Common myeloid progenitor, CD34-positive (primary cell): ENCODE data around the gene PPFIA3. TPM values are rescaled to one million over a fixed set of nuclear protein-coding genes. Genes with fewer than 3 reads are reported as not detected.
"Not testable (repeated sequence)": the region's sequence is repeated elsewhere in the genome, so short reads cannot be mapped to it uniquely, and the experiment has no call there.

Experiments used
- CTCF ChIA-PET: fragments of 350-600 bp; sonication (Branson Sonifier 250); formaldehyde crosslinking; loops from one replicate; lab custom pipeline; 2021; ENCODE audit warnings: antibody characterized with exemption; lab: Charles Lee
- POLR2A ChIA-PET: fragments of 350-600 bp; sonication (Branson Sonifier 250); formaldehyde crosslinking; loops from one replicate; lab custom pipeline; 2021; ENCODE audit warnings: antibody characterized with exemption; lab: Charles Lee
- DNase-seq, 3 donors: peaks; one replicate each; pipeline versions ENCODE4 v3.0.0 to v3.0.0-alpha.2; 2013
- H3K27ac ChIP-seq, 2 experiments: 1 replicate in 1 of 2; 2 replicates in 1 of 2; pipeline ENCODE4 v1.7.0; 2013; ENCODE audit warnings: inconsistent platforms in 2 of 2, low read length in 2 of 2, mild to moderate bottlenecking in 2 of 2, low read depth in 1 of 2, moderate library complexity in 1 of 2; ENCODE audit not compliant: severe bottlenecking in 2 of 2, insufficient read depth in 1 of 2, poor library complexity in 1 of 2
- H3K27me3 ChIP-seq, 5 experiments: replicated peaks in 2 of 5; 1 replicate in 3 of 5; 2 replicates in 2 of 5; pipeline versions ENCODE4 v1.6.1 to v1.7.0; 2013; ENCODE audit warnings: low read length in 4 of 5, mild to moderate bottlenecking in 2 of 5, moderate library complexity in 2 of 5, inconsistent platforms in 1 of 5; ENCODE audit not compliant: insufficient read depth in 5 of 5, control insufficient read depth in 4 of 5
- H3K36me3 ChIP-seq, 4 experiments: 1 replicate in 2 of 4; 2 replicates in 2 of 4; pipeline versions ENCODE4 v1.6.1 to v1.7.0; 2013; ENCODE audit warnings: low read length in 3 of 4, control low read depth in 1 of 4, mild to moderate bottlenecking in 1 of 4; ENCODE audit not compliant: control insufficient read depth in 4 of 4, insufficient read depth in 4 of 4
- H3K4me1 ChIP-seq, 4 experiments: 1 replicate in 3 of 4; 2 replicates in 1 of 4; pipeline versions ENCODE4 v1.6.1 to v1.7.1; 2013; ENCODE audit warnings: low read length in 3 of 4, mild to moderate bottlenecking in 3 of 4, control low read depth in 1 of 4, inconsistent platforms in 1 of 4, moderate library complexity in 1 of 4; ENCODE audit not compliant: control insufficient read depth in 4 of 4, insufficient read depth in 4 of 4; ENCODE audit errors: control extremely low read depth in 1 of 4
- H3K4me3 ChIP-seq, 7 experiments: 1 replicate in 4 of 7; 2 replicates in 3 of 7; pipeline versions ENCODE4 v1.5.1 to v1.7.0; 2013; ENCODE audit warnings: mild to moderate bottlenecking in 7 of 7, low read length in 6 of 7, moderate library complexity in 6 of 7, inconsistent platforms in 2 of 7, low read depth in 2 of 7, control low read depth in 1 of 7; ENCODE audit not compliant: insufficient read depth in 4 of 7, control insufficient read depth in 1 of 7; ENCODE audit errors: extremely low read depth in 1 of 7
- H3K9me3 ChIP-seq, 5 experiments: 1 replicate in 4 of 5; 2 replicates in 1 of 5; pipeline versions ENCODE4 v1.6.1 to v1.7.1; 2013; ENCODE audit warnings: low read length in 4 of 5, mild to moderate bottlenecking in 2 of 5, inconsistent platforms in 1 of 5, low read depth in 1 of 5, moderate library complexity in 1 of 5; ENCODE audit not compliant: control insufficient read depth in 4 of 5, insufficient read depth in 2 of 5; ENCODE audit errors: control extremely low read depth in 1 of 5
- WGBS: methylation state at CpG from one replicate; pipeline ENCODE4 v1.1.5; 2013; ENCODE audit not compliant: insufficient coverage; 5-methylcytosine and 5-hydroxymethylcytosine counted together
- polyA plus RNA-seq: library from polyadenylated mRNA; unstranded; fragments of 120-200 nt; gene quantifications from one replicate; pipeline ENCODE4 v1.2.1, GENCODE V29; 2013

Gene PPFIA3
- 3.6 TPM for polyA plus RNA-seq

DNA sequence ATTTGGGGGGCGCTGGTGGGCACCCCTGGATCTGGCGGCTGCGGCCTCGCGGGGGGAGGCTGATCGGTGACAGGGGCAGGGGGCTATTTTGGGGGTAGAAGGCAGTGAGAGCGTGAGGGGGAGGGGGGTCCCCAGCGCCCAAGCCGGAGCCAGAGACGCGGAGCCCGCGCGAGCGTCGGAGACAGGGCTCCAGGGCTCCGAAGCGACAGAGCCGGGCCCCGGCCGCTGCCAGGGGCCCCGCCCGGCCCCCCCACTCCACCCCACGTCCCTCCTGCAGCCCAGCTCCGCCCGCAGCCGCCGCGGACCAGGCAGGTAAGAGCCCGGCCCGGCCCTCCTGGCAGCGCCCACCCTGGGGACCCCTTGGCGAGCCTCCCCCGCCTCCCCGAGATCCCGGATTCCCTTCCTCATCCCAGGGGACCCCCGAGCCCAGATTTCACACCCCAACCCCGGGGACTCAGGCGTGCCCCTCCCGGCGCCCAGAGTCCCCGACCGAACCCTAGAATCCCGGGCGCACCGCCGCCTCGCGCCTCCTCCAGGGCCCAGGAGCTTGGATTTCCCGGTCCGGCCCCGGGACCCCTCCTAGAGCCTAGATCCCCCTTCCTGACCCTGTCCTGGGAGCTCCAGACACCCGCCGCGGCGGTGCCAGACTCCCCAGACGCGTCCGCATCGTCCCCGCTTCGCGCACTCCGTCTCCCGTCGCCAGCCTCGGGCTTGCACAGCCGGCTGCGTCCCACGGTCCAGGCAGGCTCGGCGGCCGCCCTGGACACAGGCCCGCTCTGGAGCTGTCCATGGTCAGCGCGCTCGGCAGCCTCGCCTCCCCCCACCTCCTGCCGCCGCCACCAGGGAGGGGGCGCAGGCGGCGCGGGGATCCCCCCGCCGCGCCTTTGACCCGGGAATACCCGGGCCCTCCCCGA, at the start of gene PPFIA3:
TSS of gene PPFIA3 (plus strand) at position 134 of the 914 bp plus-strand sequence. CDS start 8,330 bp downstream, outside the sequence.
- Histone ChIP-seq H3K4me1 (peaks cover 2 to 41% (median 30%) of the 10 kb centered on the region in 4 experiments), H3K27me3 (peaks cover 0 to 22% (median 11%) of the 10 kb centered on the region in 5 experiments), H3K4me3 (peak within 1 kb of the TSS; percentile 45 to 81 (median 64)), H3K36me3 (no peaks in the 10 kb centered on the region), H3K9me3 (no peaks in the 10 kb centered on the region), H3K27ac (peak within 1 kb of the TSS; percentile 25 to 89)
- POLR2A ChIA-PET = no interaction called here
- under 1% methylated on average over 68 of the region's 90 CpGs for WGBS
- CTCF ChIA-PET = interaction anchor here (1.5 to 2.5 kb wide), 4 partner anchors 14 to 80 kb away, joined by 3 to 11 read pairs (median 6); no protein-coding TSS in a partner anchor
- no peak for DNase-seq

DNA sequence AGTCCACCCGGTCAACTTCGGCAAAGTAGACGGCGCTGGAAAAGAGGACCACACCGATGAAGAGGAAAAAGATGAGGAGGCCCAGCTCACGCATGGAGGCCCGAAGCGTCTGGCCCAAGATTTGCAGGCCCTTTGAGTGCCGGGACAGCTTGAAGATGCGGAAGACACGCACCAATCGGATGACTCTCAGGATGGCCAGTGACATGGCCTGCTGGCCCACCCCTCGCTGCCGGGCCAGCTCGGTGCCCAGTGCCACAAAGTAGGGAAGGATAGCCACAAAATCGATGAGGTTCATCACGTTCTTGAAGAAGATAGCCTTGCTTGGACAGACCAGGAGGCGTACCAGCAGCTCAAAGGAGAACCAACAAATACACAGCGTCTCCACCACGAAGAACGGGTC, 48.9 kb upstream of the PPFIA3 start:
- Histone ChIP-seq H3K9me3 (peaks cover 0 to 12% (median 4%) of the 10 kb centered on the region in 5 experiments), H3K4me3 (no peak overlapping the region), H3K27me3 (peaks cover 8 to 86% (median 30%) of the 10 kb centered on the region in 5 experiments), H3K36me3 (no peaks in the 10 kb centered on the region), H3K4me1 (peaks cover 0 to 6% (median 6%) of the 10 kb centered on the region in 4 experiments), H3K27ac (no peak overlapping the region)
- 97% methylated on average over 21 of the region's 21 CpGs for WGBS
- no peak for DNase-seq
- ChIA-PET CTCF (interaction anchor here (1.0 kb wide), 1 partner anchor 13 kb away, joined by 3 read pairs; no protein-coding TSS in a partner anchor), POLR2A (interaction anchor here (0.6 kb wide), 1 partner anchor 11 kb away, joined by 3 read pairs; no protein-coding TSS in a partner anchor)

DNA sequence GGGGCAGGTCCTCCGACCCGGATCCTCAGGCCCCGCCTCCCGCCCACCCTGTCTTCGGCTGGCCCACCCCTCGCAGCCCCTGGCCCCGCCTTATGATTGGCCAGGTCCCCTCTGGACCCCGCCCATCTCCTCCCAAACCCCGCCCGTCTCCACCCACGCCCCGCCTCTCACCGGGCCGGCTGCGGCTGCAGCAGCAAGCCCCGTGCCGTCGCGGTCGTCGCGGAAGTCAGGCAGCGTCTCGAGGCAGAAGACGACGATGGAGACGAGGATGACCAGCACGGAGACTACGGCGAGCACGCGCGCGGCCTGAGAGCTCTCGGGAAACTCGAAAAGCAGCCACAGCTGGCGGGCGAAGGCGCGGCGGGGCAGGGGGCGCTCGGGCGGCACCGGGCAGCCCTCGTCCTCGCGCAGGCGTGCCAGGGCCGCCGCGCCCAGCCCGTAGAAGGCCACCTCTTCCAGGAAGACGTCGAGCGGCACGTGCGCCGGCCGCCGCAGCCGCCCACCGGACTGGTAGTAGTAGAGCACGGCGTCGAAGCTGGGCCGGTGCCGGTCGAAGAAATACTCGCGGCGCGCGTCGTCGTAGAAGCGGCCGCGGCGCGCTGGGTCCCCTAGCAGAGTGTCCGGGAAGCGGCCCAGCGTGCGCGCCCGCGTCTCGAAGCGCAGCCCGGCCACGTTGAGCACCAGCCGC, 47.3 kb upstream of the PPFIA3 start:
- ChIA-PET POLR2A (interaction anchor here (0.7 kb wide), 1 partner anchor 61 kb away, joined by 3 read pairs; no protein-coding TSS in a partner anchor), CTCF (no interaction called here)
- Histone ChIP-seq H3K27me3 (peaks cover 8 to 70% (median 22%) of the 10 kb centered on the region in 5 experiments), H3K36me3 (no peaks in the 10 kb centered on the region), H3K4me1 (peaks cover 0 to 6% (median 6%) of the 10 kb centered on the region in 4 experiments), H3K4me3 (no peak overlapping the region), H3K27ac (no peak overlapping the region), H3K9me3 (peaks cover 0 to 12% (median 4%) of the 10 kb centered on the region in 5 experiments)
- DNase-seq = peak; percentile 13 to 52 (median 40)
- WGBS = 5% methylated on average over 70 of the region's 93 CpGs

DNA sequence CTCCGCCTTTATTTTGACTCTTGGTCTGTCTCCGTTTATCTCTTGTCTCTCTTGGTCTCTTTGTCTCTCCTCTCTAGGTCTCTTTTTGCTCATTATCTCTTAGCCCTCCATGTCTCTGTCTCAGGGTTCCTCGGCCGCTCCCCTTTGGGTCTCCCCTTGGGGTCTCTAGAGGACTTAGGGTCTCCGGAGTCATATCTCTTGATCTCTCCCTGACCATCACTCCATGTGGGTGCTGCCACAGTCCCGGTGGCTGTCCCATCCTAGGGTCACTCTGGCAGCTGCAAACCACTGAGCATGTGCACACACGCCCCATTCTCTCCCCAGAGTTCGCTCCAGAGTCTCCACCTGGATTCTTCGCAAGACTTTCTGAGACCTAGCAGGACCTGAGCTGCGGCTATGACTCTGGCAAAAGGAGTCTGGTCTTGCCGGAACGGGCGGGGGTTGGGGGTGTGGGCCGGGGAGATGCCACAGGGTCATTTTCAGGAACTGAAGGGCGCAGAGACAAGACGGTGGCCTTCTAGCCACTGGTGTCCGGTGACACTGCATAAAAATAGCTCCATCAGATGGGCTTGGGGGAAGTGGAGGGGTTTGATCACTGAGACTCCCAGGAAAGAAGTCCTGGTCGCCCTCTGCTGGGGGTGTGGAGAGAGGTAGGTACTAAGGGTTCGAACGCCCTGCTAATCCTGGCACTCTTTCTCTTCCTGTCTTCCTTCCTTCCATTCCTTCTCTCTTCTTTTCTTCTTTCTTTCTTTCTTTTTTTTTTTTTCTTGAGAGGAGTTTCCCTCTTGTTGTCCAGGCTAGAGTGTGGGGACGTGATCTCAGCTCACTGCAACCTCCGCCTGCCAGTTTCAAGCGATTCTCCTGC, 45.6 kb upstream of the PPFIA3 start:
- ChIA-PET CTCF (interaction anchor here (0.5 to 2.3 kb wide), 12 partner anchors 13 to 286 kb away, joined by 3 to 6 read pairs (median 3); partner anchors contain the start of gene CGB7), POLR2A (interaction anchor here (0.6 kb wide), 1 partner anchor 162 kb away, joined by 6 read pairs; no protein-coding TSS in a partner anchor)
- Histone ChIP-seq H3K9me3 (peaks cover 0 to 12% (median 4%) of the 10 kb centered on the region in 5 experiments), H3K27ac (no peak overlapping the region), H3K4me1 (peaks cover 0 to 6% (median 6%) of the 10 kb centered on the region in 4 experiments), H3K27me3 (peaks cover 8 to 55% (median 22%) of the 10 kb centered on the region in 5 experiments), H3K4me3 (no peak overlapping the region), H3K36me3 (no peaks in the 10 kb centered on the region)
- WGBS = 55% methylated on average over 19 of the region's 23 CpGs
- DNase-seq = peak in 2 of 3 donors; percentile 31 to 34

DNA sequence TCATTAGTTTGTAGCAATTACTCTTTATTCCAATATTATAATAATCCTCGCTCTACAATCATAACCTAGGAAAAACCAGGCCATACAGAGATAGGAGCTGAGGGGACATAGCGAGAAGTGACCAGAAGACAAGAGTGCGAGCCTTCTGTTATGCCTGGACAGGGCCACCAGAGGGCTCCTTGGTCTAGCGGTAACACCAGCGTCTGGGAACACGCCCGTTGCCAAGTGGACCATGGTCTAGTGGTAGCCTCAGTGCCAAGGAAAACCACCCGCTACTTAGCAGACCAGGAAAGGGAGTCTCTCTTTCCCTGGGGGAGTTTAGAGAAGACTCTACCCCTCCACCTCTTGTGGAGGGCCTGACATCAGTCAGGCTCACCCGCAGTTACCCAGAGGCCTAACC, 44.5 kb upstream of the PPFIA3 start:
- POLR2A ChIA-PET, H3K27ac ChIP-seq, H3K36me3 ChIP-seq, H3K4me1 ChIP-seq, H3K4me3 ChIP-seq, DNase-seq: not testable (repeated sequence)
- peaks cover 0 to 12% (median 4%) of the 10 kb centered on the region in 5 experiments for H3K9me3 ChIP-seq
- H3K27me3 ChIP-seq = peaks cover 0 to 44% (median 20%) of the 10 kb centered on the region in 5 experiments
- 4% methylated on average over 5 of the region's 9 CpGs for WGBS
- CTCF ChIA-PET = interaction anchor here (1.3 to 2.3 kb wide), 3 partner anchors 12 to 125 kb away, joined by 3 to 5 read pairs (median 5); no protein-coding TSS in a partner anchor

DNA sequence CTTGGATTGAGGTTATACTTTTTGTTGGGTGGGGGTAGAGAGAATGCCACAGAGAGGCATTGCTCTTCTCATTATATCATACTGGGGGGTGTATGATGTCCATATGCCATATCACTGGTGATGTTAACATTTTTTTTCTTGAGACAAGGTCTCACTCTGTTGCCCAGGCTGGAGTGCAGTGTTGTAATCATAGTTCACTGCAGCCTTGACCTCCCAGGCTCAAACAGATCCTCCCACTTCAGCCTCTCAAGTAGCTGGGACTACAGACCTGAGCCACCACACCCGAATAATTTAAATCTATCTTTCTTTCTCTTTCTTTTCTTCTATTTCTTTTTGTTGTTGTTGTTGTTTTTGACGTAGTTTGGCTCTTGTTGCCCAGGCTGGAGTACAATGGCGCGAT, 39.0 kb upstream of the PPFIA3 start:
- no peaks in the 10 kb centered on the region for H3K36me3 ChIP-seq
- peaks cover 0 to 5% (median 5%) of the 10 kb centered on the region in 4 experiments for H3K4me1 ChIP-seq
- H3K27ac ChIP-seq = no peak overlapping the region
- ChIA-PET CTCF (no interaction called here), POLR2A (no interaction called here)
- no CpG with 5 or more reads among the region's 4 CpGs for WGBS
- no peaks in the 10 kb centered on the region for H3K9me3 ChIP-seq
- no peak for DNase-seq
- H3K27me3 ChIP-seq = no peaks in the 10 kb centered on the region
- no peak overlapping the region for H3K4me3 ChIP-seq
